SW480 (cell line): Measurements from ENCODE around the gene NXPE3.

Experiments used
- DNase-seq: peaks from one replicate; pipeline ENCODE4 v3.0.0-alpha.2; 2016; ENCODE audit warnings: low spot score

Gene NXPE3

DNA sequence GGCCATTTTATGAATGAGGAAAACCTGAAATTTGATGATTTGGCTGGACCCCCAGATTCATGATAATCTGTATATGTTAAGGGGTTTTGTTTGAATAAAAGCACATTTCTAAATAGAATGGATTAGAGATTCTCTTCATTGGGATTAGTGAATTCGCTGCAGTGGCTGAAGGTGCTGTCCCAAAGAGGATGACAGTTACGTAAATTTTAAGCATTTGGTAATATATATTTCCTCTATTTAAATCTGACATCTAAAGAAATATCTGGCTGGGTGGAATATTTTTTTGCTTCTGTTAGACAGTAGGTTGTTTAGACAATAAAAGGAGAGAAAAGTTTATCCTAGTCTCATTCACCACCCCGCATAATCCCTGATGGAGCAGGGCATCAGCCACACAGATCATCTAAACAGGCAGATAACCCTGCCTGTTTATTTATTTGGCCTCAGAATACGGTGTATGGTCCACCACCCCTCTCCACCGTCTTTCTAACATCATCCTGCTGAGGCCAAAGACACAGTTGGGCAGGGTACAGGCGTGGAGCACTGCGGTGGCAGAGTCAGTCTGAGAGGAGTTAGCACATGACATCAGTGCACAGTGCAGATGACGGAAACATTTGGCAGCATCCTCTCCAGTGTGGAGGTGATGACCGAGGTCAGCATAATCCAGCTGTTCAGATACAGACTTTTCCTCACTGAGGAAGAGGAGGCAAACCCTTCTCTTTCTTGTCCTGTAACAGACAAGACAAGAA, 49.9 kb downstream of the NXPE3 start:
- DNase-seq = no peak

- DNase-seq = no peak
Observed at GRCh38 chr3:101829437-101829830, 50.4 kb downstream of the NXPE3 start.

GRCh38 chr3:101829874-101830273, 50.9 kb downstream of the NXPE3 start:
- DNase-seq = no peak

DNA sequence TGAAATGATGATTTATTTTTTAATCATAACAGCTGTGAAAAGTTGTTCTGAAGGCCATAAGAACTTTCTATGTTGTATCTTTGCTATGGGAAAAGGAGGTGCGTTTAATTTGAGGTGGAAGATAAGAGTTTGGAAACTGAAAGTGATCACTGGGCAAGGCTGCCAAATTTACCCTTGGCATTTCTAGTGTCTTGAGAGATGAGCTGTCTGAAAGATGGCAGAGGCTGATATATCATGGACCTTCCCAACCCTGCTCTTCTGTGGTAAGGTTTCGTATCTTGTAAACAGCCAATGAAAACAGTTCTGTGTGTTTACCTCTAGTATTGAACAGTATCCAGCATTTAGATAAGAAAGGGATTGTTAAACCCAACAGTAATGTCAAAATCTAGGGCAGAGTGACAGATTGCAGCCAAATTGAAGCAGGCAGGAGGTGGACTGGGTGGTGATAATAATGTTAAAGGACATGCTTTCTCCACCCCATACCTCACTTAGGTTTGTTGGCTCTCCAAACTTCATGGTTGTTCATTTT, 54.5 kb downstream of the NXPE3 start:
- no peak for DNase-seq

- no peak for DNase-seq
Observed at GRCh38 chr3:101835676-101836075, 56.7 kb downstream of the NXPE3 start.

GRCh38 chr3:101836160-101836559, 57.1 kb downstream of the NXPE3 start:
- DNase-seq = no peak

DNA sequence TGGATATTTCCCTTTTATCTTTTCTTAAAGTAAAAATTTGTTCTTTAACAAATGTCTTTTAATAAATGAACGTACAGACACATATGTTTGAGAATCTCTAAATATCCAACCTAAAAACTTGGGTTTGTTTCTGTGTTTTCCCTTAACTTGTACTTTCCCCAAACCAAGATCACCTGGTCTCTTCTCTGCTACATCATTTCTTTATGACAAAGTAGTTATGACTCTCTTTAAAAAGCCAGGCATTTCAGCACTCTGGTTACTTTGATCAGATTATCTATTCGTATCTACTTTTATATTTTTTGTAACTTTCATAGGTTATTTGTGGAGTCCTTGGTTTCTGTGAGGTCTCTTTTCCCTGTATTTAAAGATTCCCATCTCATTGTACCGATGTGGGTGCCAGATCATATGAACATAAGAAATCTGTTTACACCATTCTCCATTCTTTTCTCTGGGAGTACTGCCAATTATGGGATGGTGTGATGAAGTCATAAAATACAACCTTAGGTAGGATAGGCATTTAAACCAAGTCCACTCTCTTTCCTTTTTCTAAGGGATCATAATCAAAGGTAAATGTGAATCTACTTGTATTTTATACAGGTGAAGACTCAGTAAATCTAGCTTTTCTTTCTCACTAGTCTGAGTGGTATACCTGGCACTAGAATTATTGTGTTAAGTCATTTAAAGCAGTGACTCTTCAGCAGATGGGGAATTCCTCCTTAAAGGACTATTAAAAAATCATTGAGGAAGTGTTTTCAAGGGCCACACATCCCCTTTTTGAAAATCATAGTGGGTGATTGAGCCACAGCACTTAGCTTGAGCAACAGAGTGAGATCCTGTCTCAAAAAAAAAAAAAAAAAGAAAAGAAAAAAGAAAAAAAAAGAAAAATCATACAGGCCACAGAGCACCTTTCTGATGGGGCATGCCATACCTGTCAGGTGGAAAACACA, 57.9 kb downstream of the NXPE3 start:
- no peak for DNase-seq

- DNase-seq = no peak
Observed at GRCh38 chr3:101838691-101839090, 59.7 kb downstream of the NXPE3 start.

- DNase-seq = no peak
Observed at GRCh38 chr3:101840066-101840465, 61.1 kb downstream of the NXPE3 start.

GRCh38 chr3:101842245-101842934, 63.4 kb downstream of the NXPE3 start:
- DNase-seq = no peak

DNA sequence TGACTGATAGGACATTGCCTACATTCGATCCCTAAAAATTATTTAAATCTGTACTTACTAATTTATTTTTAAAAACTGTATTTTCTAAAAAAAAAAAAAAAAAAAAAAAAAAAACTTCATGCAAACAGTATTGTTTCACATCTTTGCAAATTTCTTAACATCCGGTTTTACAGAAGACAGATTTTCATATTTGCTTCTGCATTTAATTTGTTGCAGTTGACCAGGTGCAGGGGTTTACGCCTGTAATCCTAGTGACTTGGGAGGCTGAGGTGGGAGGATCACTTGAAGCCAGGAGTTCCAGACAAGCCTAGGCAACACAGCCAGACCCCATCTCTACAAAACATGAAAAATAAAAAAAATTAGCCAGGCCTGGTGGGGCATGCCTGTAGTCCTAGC, 63.9 kb downstream of the NXPE3 start:
- DNase-seq = no peak

GRCh38 chr3:101845425-101845824, 66.4 kb downstream of the NXPE3 start:
- no peak for DNase-seq

DNA sequence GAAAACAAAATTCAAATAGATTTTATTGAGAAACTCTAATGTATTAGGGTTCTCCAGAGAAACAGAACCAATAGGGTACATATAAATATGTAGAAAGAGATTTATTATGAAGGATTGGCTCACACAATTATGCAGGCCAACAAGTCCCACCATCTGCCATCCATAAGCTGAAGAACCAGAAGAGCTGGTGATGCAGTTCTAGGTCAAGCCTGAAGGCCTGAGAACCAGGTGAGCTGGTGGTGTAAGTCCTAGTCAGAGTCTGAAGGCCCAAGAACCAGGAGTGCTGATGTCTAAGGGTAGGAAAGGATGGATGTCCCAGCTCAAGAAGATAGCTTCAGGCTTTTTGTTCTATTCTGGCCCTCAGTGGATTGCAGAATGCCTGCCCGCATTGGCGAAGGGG, 67.7 kb downstream of the NXPE3 start:
- DNase-seq = no peak

DNA sequence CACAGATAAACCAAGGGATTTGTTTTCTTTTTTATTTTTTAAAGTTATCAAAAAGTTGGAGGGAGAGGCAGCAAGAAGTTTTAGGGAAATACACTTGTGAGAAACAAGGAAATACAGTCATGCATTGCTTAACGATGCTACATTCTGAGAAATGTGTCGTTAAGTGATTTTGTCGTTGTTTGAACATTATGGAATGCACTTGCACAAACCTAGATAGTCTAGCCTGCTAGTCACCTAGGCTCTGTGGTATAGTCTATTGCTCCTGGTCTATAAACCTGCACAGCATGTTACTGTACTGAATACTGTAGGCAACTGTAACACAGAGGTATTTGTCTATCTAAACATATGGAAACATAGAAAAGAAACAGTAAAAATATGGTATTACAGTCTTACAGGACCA, 68.3 kb downstream of the NXPE3 start:
- no peak for DNase-seq

DNA sequence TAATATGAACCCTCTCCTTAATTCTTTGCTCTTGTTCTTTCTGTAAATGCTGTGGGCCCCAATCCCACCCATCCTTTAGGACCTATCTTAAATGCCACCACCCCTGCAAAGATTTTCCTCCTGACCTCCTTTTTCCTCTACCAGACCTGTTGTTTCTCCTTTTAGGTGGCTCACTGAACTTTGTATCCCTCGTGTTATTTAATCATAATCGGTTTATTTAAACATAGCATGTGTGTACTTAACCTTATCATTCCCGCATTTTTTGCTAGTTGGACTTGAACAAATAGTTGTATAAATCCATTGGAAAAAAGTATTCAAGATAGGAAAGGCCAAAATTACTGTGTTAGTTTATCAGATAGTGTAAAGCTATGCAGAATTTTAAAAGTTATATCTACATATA, 69.3 kb downstream of the NXPE3 start:
- no peak for DNase-seq

DNA sequence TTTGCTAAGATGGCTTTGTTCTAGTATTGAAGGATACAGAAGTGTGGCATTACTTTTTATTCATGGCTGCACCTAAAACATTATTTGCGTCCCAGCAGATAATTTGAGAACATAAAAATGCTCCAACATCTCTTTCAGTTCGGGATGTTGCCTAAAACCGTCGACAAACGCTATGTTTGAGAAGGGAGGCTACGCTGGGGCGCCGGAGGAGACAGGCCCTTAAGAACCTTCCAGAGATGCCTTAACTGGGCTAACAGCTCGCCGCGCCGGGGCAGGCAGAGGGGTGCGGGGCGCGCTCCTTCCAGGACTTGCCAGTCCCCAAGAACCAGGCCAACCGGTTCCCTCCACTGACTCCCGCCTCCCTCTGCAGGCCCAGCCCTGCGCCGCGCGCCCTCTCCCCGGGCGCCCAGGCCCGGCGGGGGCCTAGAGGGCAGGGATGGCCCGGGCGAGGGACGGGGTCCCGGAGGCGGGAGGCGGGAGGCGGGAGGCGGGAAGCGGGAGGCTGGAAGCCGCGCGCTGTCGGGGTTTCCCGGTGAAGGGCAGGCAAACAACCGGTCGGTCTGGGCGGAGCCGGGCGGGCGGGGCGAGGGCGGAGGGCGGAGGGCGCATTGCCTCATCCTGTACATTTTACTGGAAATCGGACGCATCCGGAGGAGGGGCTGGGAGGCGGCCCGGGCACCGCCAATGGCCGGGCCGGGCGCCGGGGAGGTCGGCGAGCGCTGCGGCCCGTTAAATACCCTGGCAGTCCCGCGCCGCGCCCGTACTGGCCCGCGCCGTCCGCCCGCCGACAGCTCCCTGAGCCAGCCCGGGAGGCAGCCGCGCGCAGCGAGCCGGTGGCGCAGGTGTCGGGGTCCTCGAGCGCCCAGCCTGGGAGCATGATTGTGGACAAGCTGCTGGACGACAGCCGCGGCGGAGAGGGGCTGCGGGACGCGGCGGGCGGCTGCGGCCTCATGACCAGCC, 70.0 kb downstream of the NXPE3 start, which contains the start of gene NFKBIZ:
TSS of gene NFKBIZ (plus strand) at position 761 of the 960 bp plus-strand sequence. CDS start at position 876, 115 bp downstream.
- peak; percentile 85 for DNase-seq

DNA sequence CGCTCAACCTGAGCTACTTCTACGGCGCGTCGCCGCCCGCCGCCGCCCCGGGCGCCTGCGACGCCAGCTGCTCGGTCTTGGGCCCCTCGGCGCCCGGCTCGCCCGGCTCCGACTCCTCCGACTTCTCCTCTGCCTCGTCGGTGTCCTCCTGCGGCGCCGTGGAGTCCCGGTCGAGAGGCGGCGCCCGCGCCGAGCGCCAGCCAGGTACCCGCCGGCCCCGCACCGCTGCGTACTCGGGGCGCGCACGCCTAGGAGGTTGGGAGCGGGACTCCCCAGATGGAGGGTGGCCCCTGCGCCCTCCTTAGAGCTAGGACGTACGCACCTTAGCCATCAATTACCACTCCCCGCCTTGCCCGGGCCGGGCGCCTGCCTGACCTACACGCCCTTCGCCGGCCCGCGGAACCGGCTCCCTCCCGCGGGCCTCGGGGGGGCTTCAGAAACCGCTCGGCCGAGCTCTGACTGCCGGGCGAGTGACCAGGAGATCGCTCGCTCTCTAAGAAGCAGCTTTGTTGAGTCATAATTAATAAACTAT, 70.8 kb downstream of the NXPE3 start:
- DNase-seq = peak; percentile 29

DNA sequence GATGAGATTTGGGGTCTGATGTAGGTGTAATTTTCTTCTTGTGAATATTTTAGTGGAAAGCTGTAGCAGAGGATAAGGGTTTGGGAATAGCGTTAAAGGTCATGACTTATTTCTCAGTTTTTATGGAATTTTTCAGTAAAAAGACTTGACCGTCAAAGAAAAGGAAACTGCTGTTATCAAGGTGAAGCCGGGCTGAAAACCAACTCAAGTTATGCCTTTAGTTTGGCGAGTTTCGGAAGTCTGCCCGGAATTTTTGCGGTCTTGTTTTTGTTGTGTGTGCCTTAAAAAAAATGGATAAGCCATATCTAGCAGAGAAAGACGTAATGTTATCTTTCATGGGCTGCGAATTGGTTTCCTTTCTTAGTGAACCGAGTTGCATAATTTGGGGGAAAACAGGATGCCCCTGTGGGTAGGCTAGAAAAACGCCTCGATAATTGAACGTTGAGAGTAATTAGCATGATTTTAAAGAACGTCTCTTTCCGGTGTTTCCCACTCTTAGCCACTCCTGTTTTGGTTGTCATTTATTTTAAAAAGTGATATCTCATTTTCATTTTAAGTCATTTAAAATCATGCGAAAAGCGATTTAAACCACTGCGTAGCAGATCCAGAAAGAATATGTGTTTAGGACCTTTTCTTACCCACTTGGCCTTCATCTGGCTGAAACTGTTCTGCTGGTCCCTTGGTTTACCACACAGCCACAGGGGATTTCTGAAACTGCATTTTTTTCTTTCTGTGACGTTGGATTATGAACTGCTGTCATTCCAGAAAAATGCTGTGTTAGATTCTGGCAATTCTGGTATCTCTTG, 71.4 kb downstream of the NXPE3 start:
- DNase-seq = peak; percentile 6

GRCh38 chr3:101851072-101851770, 72.2 kb downstream of the NXPE3 start:
- DNase-seq = no peak
